RWPE1 (cell line): Measurements from ENCODE around the gene NOP58.

ENCODE experiments used
- CTCF ChIA-PET: fragments of 350-600 bp; sonication (Branson Sonifier 250); formaldehyde crosslinking; extraction: SDS; loops from one replicate; lab custom pipeline; 2021; lab: Yijun Ruan, JAX
- POLR2A ChIA-PET: fragments of 400-600 bp; formaldehyde crosslinking; extraction: SDS; loops from one replicate; lab custom pipeline; 2020; ENCODE audit warnings: antibody characterized with exemption; ENCODE audit not compliant: low non-redundant PET; lab: Yijun Ruan, JAX
- DNase-seq: peaks from one replicate; pipeline ENCODE4 v3.0.0; 2012; ENCODE audit warnings: low spot score
- H3K27ac ChIP-seq: fragments of 450-650 bp; 2 replicates; pipeline ENCODE4 v1.5.1; 2017
- TF ChIP-seq, protein P1 (sequence below): fragments of 450-650 bp; conservative IDR thresholded peaks from 2 replicates; pipeline ENCODE4 v1.5.1; 2017; ENCODE audit warnings: low read depth, mild to moderate bottlenecking

Gene NOP58

DNA sequence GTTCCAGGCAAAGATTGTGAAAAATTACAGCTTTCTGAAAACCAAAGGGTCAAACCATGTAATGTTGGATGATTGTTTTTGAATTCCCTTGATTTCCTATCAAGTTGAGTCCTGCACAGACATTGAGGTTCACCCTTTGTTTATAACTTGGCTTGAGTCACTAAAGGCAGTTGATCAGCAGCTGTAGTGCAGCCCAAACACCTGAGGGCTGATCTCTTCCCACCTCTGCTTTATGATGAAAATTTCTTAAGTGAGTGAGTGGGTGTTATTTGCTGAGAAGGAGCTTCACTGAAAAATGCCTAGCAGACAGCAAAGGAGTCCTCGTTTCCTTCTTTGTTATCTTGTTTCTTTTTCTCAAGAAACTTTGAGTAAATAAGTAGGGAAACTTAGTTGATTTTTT is 78.6 kb downstream of the NOP58 start:
- ChIA-PET CTCF (interaction anchor here (0.6 kb wide), 1 partner anchor 24 kb away, joined by 4 read pairs; no protein-coding TSS in a partner anchor), POLR2A (no interaction called here)
- TF ChIP-seq, protein P1, sequence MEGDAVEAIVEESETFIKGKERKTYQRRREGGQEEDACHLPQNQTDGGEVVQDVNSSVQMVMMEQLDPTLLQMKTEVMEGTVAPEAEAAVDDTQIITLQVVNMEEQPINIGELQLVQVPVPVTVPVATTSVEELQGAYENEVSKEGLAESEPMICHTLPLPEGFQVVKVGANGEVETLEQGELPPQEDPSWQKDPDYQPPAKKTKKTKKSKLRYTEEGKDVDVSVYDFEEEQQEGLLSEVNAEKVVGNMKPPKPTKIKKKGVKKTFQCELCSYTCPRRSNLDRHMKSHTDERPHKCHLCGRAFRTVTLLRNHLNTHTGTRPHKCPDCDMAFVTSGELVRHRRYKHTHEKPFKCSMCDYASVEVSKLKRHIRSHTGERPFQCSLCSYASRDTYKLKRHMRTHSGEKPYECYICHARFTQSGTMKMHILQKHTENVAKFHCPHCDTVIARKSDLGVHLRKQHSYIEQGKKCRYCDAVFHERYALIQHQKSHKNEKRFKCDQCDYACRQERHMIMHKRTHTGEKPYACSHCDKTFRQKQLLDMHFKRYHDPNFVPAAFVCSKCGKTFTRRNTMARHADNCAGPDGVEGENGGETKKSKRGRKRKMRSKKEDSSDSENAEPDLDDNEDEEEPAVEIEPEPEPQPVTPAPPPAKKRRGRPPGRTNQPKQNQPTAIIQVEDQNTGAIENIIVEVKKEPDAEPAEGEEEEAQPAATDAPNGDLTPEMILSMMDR = no peak
- DNase-seq = peak; percentile 58
- H3K27ac ChIP-seq = no peak overlapping the region

DNA sequence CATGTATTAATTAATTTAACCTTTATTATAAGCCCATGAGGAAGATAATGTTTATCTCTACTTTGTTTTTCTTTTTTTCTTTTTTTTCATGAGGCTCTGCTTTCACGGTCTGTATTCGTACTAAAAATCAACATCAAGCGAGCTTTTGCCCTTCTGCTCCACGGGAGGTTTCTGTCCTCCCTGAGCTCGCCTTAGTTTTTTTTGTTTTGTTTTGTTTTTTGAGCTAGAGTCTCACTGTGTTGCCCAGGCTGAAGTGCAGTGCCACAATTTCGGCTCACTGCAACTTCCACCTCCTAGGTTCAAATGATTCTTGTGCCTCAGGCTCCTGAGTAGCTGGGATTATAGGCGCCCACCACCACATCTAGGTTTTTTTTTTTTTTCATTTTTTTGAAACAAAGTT is 80.6 kb downstream of the NOP58 start:
- TF ChIP-seq, protein P1 = no peak
- no peak for DNase-seq
- ChIA-PET POLR2A (no interaction called here), CTCF (interaction anchor here (0.6 kb wide), 1 partner anchor 17 kb away, joined by 4 read pairs; no protein-coding TSS in a partner anchor)
- H3K27ac ChIP-seq = no peak overlapping the region
